ENCODE measurements around the gene SELENOO.

SELENOO gene

GRCh38 chr22:50171965-50172421 is 28.8 kb upstream of the SELENOO start:
- no peak for DNase-seq

GRCh38 chr22:50173311-50173982 is 27.4 kb upstream of the SELENOO start:
- DNase-seq = no peak

GRCh38 chr22:50173983-50174355 is 26.8 kb upstream of the SELENOO start:
- no peak for DNase-seq

GRCh38 chr22:50174382-50175190 is 26.2 kb upstream of the SELENOO start:
- DNase-seq = no peak

- DNase-seq = no peak
These were observed 25.7 kb upstream of the SELENOO start for GRCh38 chr22:50175191-50175461.

- no peak for DNase-seq
These were observed 24.6 kb upstream of the SELENOO start for GRCh38 chr22:50175921-50176849.

- no peak for DNase-seq
These were observed 23.8 kb upstream of the SELENOO start for GRCh38 chr22:50176850-50177536.

- DNase-seq = no peak
These were observed 23.0 kb upstream of the SELENOO start for GRCh38 chr22:50177537-50178470.

- no peak for DNase-seq
These were observed 22.3 kb upstream of the SELENOO start for GRCh38 chr22:50178471-50178864.

GRCh38 chr22:50178871-50179869 is 21.6 kb upstream of the SELENOO start:
- DNase-seq = no peak

GRCh38 chr22:50179937-50180726 is 20.7 kb upstream of the SELENOO start:
- no peak for DNase-seq

- no peak for DNase-seq
These were observed 19.9 kb upstream of the SELENOO start for GRCh38 chr22:50180727-50181521.

GRCh38 chr22:50182176-50183081 is 18.4 kb upstream of the SELENOO start:
- DNase-seq = no peak

GRCh38 chr22:50183141-50183971 is 17.5 kb upstream of the SELENOO start:
- DNase-seq = no peak

GRCh38 chr22:50184004-50184901 is 16.6 kb upstream of the SELENOO start:
- DNase-seq = no peak
